GM19397 (cell line): ENCODE results near the gene CHST13.

ENCODE experiments used
- ATAC-seq: cut with Tn5 transposase; IDR thresholded peaks from one replicate; pipeline ENCODE4 v1.9.1; 2021; ENCODE audit warnings: mild to moderate bottlenecking, moderate library complexity; ENCODE audit not compliant: unreplicated experiment

The CHST13 gene, protein sequence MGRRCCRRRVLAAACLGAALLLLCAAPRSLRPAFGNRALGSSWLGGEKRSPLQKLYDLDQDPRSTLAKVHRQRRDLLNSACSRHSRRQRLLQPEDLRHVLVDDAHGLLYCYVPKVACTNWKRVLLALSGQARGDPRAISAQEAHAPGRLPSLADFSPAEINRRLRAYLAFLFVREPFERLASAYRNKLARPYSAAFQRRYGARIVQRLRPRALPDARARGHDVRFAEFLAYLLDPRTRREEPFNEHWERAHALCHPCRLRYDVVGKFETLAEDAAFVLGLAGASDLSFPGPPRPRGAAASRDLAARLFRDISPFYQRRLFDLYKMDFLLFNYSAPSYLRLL

DNA sequence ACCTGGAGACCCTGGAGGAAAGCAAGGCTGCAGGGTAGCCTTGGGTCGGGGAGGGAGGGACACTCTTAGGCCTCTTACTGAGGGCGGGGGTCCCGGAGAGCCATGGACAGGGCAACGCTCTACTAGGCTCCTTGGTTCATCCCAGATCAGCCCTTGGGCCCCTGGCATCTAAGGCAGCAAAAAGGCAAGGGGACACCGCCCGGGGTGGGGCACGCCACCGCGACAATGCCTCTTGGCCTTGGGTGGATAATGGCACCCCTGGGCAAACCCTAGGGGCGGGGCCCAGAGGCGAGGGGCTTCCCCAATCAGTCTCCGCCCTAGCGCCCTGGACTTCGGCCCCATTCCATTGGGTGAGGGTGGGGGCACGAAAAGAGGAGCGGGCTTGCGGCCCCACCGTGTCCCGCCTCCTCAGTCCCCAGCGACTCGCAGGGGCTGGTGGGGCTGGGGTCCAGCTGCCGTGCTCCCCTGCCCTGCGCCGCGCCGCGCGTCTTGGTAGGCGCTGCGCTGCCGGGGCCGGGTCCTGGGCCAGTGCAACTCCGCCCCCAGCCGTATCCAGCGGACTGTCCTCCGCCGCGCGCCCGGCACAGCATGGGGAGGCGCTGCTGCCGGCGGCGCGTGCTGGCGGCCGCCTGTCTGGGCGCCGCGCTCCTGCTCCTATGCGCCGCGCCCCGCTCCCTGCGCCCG, at the start of gene CHST13:
CHST13 (plus strand) TSS at position 411 of the 684 bp plus-strand sequence; CDS start at position 589, 178 bp downstream.
- ATAC-seq = no peak

DNA sequence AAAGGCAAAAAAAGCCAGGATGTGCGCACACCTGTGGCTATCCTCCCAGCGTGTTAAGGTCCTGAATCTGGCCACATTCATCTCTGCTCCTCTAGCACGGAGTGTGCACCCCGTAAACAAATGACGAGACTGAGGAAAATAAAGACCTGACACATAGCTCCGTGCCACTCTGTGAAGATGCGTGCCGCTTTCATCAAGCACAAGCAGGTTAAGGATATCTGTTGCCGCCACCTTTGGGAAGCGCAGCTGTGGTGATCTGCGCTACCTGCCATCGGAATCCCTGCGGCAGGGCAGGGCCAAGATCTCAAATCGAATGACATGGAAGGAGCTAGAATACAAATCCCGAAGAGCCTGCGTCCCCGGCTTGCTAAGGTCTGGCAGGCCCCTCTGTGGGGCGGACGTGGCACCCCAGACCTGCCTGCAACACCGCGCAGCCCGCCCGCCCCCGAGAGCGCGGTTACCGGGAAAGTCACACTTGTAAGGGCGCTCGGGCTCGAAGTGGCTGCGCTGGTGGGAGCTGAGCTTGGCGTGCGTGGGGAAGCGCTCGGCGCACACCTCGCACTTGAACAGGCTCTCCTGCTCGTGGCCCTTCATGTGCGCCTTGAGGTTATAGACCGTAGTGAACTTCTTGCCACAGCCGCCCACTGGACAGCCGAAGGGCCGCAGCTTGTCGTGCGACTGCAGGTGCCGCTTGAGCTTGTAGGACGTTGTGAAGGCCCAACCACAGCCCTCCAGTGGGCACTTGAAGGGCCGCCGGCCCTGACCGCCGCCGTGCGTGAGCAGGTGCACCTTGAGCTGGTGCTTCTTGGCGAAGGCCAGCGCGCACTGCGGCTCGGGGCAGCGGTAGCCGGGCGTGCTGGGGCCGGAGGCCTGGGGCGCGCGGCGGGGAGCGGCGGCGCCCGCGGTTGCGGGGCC, 49.2 kb upstream of the CHST13 start:
- peak; percentile 24 for ATAC-seq

DNA sequence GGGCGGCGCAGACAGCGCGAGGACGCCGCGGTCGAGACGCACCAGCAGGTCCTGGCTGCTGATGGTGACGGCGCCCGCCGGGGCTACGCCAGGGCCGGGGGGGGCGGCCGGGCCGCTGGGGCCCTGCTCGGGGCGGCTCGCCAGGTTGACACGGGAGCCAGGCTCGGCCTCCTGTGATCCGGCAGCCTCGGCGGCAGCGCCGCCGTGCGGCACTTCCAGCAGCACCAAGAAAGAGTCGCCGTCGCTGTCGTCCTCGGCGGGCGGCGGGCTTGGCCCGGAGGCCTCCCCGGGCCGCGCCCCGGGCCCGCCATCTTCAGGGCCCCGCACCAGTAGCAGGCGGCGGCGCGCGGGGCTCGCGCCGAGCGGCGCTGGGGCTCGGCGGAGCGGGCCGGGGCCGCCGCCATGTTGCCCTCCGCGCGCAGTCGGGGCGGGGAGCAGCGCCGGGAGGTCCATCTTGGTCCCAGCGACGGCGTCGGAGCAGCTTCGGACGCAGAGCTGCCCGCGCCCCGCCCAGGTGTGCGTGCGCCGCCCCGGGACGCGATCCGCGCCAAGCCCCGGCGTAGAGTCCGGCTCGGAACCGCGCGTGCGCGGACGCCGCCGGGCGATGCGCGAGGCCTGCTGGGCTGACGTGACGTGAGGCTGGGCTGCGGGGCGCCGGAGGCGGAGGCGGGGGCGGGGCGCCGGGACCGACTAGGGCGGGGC, 48.4 kb upstream of the CHST13 start, which contains the start of gene ZXDC:
ZXDC (minus strand) TSS at position 479 of the 702 bp plus-strand sequence; CDS start at position 453, 26 bp downstream.
- ATAC-seq = peak; percentile 87

DNA sequence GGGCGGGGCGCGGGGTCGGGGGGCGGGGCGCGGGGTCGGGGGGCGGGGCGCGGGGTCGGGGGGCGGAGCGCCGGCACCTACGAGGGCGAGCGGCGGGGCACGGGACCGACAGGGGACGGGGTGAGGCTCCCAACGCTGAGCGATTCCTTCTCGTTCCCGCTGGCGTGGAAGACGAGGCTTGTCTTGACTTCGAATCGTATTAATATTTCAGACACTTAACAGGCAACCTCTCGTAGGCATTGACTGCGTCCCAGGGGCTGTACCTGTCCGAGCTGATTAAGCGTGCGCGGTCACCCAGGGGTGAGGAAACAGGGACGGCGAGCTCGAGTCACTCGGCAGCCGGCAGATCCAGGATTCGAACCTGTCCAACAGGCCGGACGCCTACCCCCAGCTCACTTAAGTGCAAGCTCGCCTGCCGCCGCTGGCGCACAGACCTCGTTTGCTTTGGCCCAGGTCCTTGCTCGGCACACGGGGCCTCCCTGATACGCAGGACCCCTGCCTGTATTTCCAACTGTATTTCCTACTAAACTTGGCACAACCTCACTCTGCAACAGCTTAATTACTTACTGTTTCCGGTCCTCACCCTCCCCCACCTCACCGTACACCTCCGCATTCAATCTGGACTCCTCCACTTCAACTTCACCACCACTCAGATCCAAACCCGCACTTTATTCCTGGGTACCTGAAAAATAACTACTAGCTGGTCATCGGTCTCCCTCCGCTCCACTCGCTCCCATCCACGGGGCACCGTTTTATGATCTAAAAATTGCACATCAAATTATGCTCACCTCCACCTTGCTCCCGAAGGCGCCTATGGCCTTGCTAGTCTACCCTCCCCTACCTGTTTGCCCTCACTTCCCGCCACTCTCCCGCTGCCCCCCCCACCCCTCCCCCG, 47.5 kb upstream of the CHST13 start:
- peak; percentile 8 for ATAC-seq

DNA sequence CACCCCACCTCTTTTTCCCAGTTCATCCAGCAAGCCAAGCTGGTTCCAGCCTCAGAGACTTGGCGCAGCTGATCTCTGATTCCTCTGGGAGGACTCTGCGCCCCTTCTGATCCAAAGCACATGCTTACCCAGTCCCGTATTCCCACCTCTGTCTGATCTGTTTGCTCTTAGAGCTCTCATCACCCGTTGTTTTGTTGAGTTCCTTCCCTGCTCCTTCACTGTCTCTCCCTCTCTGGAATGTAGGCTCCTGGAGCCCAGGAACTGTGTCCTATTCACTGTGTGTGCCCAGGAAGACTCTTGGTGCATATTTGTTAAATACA, 46.9 kb upstream of the CHST13 start:
- ATAC-seq = no peak

DNA sequence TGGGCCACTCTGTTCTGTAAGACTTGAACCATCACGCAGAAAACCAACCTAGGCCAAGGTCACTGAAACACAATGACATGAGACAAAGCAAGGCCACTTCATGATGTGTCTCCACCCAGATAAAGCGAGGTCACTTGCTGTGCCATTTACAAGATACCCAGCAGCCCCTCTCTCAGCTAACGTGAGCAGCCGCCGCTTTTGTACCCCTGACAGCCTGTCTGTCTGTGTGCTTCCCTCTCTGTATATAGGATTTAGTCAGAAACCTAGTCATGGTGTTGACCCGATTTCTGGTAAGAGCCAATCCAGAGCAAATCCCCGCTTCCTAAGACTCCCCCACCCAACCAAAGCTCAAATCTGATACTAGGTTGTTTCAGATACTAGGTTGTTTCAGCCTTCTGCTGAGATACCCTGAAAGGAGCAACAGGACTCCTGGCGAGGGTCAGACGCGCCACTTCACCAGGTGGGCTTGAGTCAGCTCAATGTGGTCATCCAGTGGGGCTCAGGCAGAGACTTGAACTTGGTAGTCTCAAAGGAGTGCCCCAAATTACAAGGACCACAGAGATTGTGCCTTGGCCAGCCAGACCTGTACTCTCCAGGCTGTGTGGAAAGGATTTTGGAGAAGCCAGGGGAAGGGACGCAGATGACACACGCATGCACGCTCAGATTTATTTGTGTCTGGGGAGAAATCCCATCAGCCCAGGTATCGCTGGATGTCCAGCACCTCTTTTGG, 45.2 kb upstream of the CHST13 start:
- no peak for ATAC-seq

DNA sequence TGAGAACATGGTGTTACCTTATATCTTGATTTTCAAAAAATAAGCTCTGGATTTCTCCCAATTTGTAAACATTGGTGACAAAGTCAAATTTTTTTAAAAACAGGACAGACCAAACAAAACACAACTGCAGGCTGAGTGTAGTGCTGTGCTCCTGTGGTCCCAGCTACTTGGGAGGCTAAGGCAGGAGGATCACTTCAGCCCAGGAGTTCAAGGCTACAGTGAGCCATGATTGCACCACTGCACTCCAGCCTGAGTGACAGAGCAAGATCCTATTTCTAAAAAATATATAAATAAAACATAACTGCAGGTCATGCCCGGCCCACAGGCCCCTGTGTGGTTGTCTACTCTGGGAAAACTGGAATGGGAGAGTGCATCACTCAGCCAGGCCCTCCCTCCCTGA, 44.3 kb upstream of the CHST13 start:
- no peak for ATAC-seq

DNA sequence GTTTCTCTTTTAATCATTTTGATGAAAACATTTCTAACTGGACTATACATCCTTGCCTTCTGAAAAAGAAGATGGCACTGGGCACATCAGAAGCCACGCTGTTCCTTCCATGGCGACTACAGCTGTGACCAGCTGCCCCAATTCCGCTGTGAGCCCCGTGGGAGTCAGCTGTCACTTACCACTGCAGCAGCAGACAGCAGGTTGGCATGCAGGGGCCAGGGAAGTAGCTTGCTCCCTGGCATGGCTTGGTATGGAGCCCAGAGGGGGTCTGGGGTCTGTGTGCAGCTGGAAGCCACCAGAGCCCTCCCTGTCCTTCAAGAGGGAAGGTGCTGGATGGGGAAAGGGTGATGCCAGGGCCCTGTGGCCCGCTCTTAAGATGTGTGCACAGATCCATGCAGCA, 43.7 kb upstream of the CHST13 start:
- ATAC-seq = no peak

DNA sequence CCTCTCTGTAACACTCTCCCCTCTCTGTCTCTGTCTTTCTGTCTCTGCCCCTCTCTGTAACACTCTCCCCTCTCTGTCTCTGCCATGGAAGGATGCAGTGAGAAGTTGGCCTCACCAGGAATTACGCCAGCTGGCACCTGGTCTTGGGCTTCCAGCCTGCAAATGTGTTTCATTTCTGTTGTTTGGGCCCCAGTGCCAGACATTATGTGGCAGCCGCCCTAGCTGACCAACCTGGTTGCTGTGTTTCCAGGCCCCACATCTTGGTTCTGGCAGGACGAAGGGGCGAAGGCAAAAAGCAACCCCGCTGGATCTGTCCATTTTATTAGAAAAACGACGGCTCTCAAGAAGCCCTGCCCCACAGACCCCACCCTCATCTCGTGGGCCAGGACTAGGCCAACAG, 43.1 kb upstream of the CHST13 start:
- no peak for ATAC-seq

DNA sequence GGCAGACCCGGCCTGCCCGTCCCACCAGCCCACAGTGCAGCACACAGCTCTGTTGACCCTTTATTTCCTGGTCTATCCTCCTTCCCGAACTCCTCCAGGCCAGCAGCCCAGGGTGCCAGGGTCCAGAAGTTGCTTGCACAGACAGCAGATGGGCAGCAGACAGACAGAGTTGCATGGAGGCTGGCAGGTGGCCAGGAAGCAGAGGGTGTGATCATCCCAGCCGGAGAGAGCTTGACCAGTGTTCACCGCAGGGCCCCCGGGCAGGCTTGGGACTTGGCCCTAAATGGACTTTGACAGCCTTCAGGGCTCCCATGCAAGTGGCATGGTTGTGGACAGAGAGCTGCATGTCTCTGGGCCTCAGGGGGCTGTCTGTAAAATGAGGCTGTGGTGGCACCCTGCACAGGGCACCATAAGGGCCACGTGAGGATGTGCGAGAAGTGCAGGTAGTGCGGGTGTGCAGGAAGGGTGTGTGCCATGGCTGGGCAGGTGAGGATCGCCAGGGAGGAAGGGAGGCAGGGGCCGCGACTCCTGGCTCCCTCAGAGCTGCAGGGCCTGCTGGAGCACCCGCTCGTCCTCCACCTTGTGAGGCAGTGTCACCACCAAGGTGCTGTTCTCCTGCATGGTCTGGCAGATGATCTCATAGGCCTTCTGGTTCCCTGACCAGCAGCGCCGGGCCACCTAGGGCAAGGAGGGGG, 42.0 kb upstream of the CHST13 start:
- ATAC-seq = no peak

DNA sequence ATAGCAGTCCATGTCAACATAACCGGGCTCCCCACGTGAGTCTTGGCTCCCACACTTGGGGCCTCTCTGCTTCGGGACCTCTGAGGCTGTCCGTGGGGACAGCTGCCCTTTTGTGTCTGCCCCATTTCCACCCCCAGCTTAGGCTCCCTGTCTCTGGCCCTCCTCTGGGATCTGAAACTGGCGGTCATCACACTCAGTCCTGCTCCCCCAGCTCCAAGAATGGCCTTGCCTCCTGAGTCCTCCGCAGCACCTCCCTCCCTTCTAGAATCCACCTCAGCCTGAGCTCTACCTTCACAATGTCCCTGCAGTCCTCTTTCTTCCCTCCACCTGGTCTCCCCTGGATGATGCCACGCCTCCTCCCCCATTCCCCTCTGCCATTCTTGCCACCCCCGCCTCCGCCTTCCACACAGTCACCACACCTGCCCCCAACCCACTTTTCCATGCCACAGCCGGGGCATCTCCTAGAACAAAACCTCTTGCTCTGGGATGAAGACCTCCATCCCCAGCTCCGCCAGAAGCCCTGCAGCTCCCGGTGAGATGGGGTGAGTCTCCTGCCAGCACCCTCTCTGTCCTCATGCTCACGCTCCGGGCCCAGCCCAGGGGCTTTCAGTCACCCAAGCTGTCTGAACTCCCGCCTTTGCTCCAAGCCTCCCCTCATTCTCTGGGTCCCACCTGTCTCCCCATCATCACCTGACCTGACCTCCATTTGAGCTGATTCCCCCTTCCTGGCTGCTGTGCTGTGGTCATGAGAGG, 41.3 kb upstream of the CHST13 start:
- ATAC-seq = no peak

DNA sequence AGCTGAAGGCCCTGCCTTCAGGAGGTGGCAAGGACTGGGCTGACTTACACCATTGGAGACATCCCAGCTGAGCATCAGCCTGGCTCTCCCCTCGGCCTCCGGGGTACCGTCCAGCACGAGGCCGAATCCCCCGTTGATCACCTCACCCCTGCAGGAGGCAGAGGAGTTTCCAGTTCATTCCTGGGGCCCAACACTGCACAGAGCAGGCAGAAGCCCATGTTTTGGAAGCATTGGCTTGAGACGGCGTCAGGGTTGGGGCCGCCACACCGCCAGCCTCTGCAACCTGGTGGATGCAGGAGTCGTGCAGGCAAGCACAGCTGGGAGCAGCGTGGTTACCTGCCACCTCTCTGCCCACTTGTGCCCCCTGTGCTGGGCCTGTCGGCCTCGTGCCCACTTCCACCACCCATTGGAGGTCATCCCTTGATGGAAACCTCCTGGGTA, 40.6 kb upstream of the CHST13 start:
- no peak for ATAC-seq

DNA sequence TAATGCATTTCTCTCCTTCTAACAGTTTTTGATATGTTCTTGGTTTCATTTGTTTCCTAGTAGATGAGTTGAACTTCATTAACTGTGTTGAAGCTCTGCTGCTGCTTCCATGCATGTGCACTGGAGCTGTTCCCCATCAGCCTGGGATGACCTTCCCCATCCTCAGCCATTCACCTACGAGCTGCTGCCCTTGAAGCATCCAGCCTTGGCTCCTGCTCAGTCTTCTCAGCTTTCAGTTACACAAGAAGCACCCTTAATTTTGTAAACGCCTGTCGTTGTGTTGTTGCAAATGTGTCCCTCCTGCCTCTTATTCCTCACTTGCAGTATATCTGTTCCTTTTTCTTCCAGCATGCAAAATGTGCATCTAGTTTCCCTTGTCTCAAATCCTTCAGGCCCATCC, 39.8 kb upstream of the CHST13 start:
- no peak for ATAC-seq

DNA sequence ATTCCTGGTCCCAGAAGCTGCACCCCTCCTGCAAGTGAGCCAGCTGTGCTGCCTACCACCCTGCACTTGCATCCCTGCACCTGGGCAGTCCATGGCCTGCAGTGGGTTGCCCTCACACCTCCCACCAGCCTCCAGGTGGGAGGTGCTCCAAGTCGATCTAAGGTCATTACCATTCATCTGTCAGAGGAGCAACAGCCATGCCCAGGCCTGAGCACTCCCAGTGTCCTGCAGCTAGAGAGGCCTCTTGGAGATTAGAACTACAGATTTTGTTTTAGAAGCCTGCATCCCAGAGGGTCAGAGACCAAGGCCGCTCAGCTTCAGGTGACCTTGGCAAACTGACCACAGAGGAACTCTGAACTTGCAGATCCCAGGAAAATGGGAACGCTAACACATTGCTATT, 39.3 kb upstream of the CHST13 start:
- ATAC-seq = no peak

DNA sequence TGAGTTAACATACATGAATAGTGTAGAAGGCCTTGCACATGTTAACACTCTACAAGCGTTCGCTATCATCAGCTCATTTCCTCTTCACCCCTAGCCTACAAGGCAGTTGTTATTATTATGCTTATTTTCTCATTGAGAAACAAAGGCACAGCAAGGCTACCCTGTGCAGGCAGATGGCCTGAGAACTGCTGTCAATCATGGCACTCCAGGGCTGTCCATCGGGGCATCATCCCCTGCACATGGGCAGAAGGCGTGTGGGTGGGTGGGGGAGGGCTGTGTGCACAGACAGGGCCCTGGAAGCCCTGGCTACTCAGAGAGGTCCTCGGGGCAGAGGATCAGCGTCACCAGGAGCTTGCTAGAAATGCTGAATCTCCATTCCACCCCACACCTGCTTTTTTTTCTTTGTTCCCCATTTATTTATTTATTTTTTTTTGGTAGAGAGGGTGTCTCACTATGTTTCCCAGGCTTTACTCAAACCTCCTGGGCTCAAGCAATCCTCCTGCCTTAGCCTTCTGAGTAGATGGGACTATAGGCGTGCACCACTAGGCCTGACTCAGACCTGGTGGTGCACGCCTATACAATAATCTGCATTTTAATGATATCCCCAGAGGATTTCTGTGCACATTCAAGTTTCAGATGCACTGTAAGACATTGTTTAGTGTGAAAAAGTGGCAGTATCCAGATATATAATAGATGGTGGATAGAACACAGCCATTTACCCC, 38.6 kb upstream of the CHST13 start:
- ATAC-seq = no peak

DNA sequence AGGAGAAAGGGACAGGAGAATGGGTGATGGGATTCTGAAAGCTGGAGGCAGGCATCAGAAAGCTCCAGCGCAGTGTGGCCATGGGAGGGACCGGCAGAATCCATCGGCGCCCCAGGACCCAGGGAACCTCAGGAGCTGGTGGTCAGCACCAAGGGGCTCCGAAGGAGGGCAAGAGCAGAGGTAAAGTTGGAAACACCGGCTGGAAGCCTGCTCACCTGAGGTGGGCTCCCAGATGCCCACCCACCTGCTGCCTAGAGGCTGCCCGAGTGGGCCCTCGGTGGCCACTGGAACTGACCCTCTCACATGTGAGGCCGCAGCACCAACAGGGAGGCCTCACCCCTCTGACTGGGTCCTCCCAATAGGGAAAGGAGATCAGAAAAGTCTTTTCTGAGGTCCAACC, 38.0 kb upstream of the CHST13 start:
- ATAC-seq = no peak

DNA sequence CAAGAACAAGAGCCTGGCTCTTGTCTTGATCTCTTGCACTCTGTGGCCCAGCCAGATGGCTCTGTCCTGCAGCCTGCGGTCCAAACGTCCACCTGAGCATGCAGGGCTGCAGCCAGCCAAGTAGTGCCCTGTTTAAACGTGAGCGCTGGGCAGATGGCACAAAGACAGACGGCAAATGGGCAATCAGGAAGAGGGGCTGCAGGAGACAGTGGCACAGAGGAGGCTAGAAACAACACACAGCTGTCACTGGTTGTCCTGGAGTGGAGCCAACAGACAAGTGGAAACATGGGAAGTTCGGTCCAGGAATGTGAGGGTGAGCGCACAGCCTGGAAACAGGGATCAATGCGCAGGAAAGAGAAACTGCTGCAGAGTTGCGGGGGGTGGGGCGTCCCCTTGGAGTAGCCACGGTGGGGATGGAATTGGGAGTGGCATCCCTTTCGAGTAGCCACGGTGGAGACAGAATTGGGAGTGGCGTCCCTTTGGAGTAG, 37.6 kb upstream of the CHST13 start:
- ATAC-seq = no peak
